Small intestine (tissue), 7 donors: ENCODE data around the gene SNX22. TPM values are rescaled to one million over a fixed set of nuclear protein-coding genes. Genes with fewer than 3 reads are reported as not detected.

Source experiments
- DNase-seq, 2 donors: peaks; one replicate each; pipeline versions ENCODE4 v3.0.0 to v3.0.0-alpha.2; 2013
- FAIRE-seq: peaks from 2 replicates; lab custom pipeline; 2012; peaks lifted over from hg19 to GRCh38; lab: Jason Lieb, UNC
- H3K27ac ChIP-seq, 3 donors: one replicate each; pipeline ENCODE4 v1.5.1; 2013; ENCODE audit warnings: low read length in 2 of 3, mild to moderate bottlenecking in 2 of 3, control low read depth in 1 of 3, inconsistent platforms in 1 of 3, low read depth in 1 of 3, moderate library complexity in 1 of 3
- H3K27me3 ChIP-seq, 3 donors: one replicate each; pipeline ENCODE4 v1.6.1; 2013; ENCODE audit warnings: low read length in 3 of 3, inconsistent platforms in 1 of 3; ENCODE audit not compliant: control insufficient read depth in 3 of 3, insufficient read depth in 3 of 3
- H3K36me3 ChIP-seq, 3 donors: one replicate each; pipeline ENCODE4 v1.6.1; 2013; ENCODE audit warnings: low read length in 3 of 3, inconsistent platforms in 1 of 3, low read depth in 1 of 3, mild to moderate bottlenecking in 1 of 3, moderate library complexity in 1 of 3; ENCODE audit not compliant: control insufficient read depth in 3 of 3, insufficient read depth in 2 of 3
- H3K4me1 ChIP-seq, 3 donors: one replicate each; pipeline ENCODE4 v1.6.1; 2013; ENCODE audit warnings: low read length in 2 of 3, inconsistent platforms in 1 of 3, low read depth in 1 of 3, mild to moderate bottlenecking in 1 of 3, moderate library complexity in 1 of 3; ENCODE audit not compliant: control insufficient read depth in 3 of 3, insufficient read depth in 2 of 3
- H3K4me3 ChIP-seq, 3 donors: one replicate each; pipeline ENCODE4 v1.5.1; 2013; ENCODE audit warnings: low read length in 3 of 3, control low read depth in 1 of 3, inconsistent platforms in 1 of 3, low read depth in 1 of 3, mild to moderate bottlenecking in 1 of 3, moderate library complexity in 1 of 3
- H3K9me3 ChIP-seq, 2 donors: one replicate each; pipeline ENCODE4 v1.6.1; 2013; ENCODE audit warnings: low read depth in 1 of 2, low read length in 1 of 2; ENCODE audit not compliant: control insufficient read depth in 2 of 2, insufficient read depth in 1 of 2
- WGBS, 3 donors: extraction: QIAGEN DNeasy Blood & Tissue Kit; methylation state at CpG; one replicate each; pipeline ENCODE4 v1.1.7; 2013; 5-methylcytosine and 5-hydroxymethylcytosine counted together
- polyA plus RNA-seq, 4 donors: library from polyadenylated mRNA; stranded (reverse) in 3 of 4; unstranded in 1 of 4; fragments of 200-250 nt in 3 of 4; fragments of 120-200 nt in 1 of 4; gene quantifications; one replicate each; pipeline versions ENCODE4 v1.2.1 to v1.2.3, GENCODE V29; 2013
- donor health status: healthy with polysubstance abuse.
- donor health status: control.
- donor health status: control.
- donor health status: Bipolar disorder and iron deficiency.
- donor health status: healthy.

The SNX22 gene
- polyA plus RNA-seq, 4 donors, result 0.54 to 1.8 (median 1.1) TPM

GRCh38 chr15:64148168-64148567 is 3.4 kb upstream of the SNX22 start:
- Histone ChIP-seq H3K27me3 (peaks cover 0 to 20% (median 4%) of the 10 kb centered on the region in 3 donors), H3K9me3 (no peaks in the 10 kb centered on the region), H3K27ac (no peak overlapping the region), H3K4me3 (no peak overlapping the region), H3K4me1 (peaks cover 0 to 20% (median 0%) of the 10 kb centered on the region in 3 donors), H3K36me3 (peaks cover 2 to 28% (median 3%) of the 10 kb centered on the region in 3 donors)
- FAIRE-seq (no peak), DNase-seq (no peak)
- WGBS, 3 donors, result 75 to 89% (median 80%) methylated on average over 7 of the region's 7 CpGs

GRCh38 chr15:64148581-64148980 is 3.0 kb upstream of the SNX22 start:
- H3K9me3 ChIP-seq, result no peaks in the 10 kb centered on the region
- H3K4me1 ChIP-seq, result peaks cover 0 to 23% (median 0%) of the 10 kb centered on the region in 3 donors
- no peak overlapping the region for H3K4me3 ChIP-seq
- DNase-seq (no peak), FAIRE-seq (no peak)
- H3K27ac ChIP-seq, result no peak overlapping the region
- WGBS, 3 donors, result 68 to 81% (median 71%) methylated on average over 3 of the region's 3 CpGs
- H3K36me3 ChIP-seq, result peaks cover 2 to 25% (median 3%) of the 10 kb centered on the region in 3 donors
- peaks cover 0 to 21% (median 4%) of the 10 kb centered on the region in 3 donors for H3K27me3 ChIP-seq

GRCh38 chr15:64149424-64149823 is 2.1 kb upstream of the SNX22 start:
- FAIRE-seq (no peak), DNase-seq (peak in 1 of 2 donors; percentile 27)
- Histone ChIP-seq H3K4me3 (no peak overlapping the region), H3K4me1 (peaks cover 0 to 23% (median 0%) of the 10 kb centered on the region in 3 donors), H3K9me3 (no peaks in the 10 kb centered on the region), H3K27me3 (peaks cover 0 to 21% (median 4%) of the 10 kb centered on the region in 3 donors), H3K27ac (no peak overlapping the region), H3K36me3 (peaks cover 0 to 30% (median 0%) of the 10 kb centered on the region in 3 donors)

- Histone ChIP-seq H3K4me3 (no peak overlapping the region), H3K9me3 (no peaks in the 10 kb centered on the region), H3K27me3 (peaks cover 0 to 21% (median 4%) of the 10 kb centered on the region in 3 donors), H3K36me3 (peaks cover 0 to 28% (median 0%) of the 10 kb centered on the region in 3 donors), H3K27ac (no peak overlapping the region), H3K4me1 (peaks cover 0 to 23% (median 0%) of the 10 kb centered on the region in 3 donors)
- 67 to 80% (median 71%) methylated on average over 8 to 9 of the region's 9 CpGs for WGBS, 3 donors
- DNase-seq, result no peak
- no peak for FAIRE-seq
These were observed 1.5 kb upstream of the SNX22 start for GRCh38 chr15:64149893-64150578.

GRCh38 chr15:64152507-64153387 is 1.2 kb downstream of the SNX22 start:
- Histone ChIP-seq H3K4me1 (peaks cover 0 to 18% (median 0%) of the 10 kb centered on the region in 3 donors), H3K9me3 (no peaks in the 10 kb centered on the region), H3K27ac (no peak overlapping the region), H3K36me3 (peaks cover 15 to 39% (median 18%) of the 10 kb centered on the region in 3 donors), H3K27me3 (peaks cover 0 to 21% (median 4%) of the 10 kb centered on the region in 3 donors), H3K4me3 (peak overlapping the region; percentile 9 to 60 (median 34))
- FAIRE-seq, result no peak
- DNase-seq, result peak in 1 of 2 donors; percentile 22
- 22% methylated on average over 27 of the region's 27 CpGs for WGBS, 3 donors

GRCh38 chr15:64153480-64154367 is 2.2 kb downstream of the SNX22 start:
- no peak overlapping the region for H3K4me3 ChIP-seq
- H3K9me3 ChIP-seq, result no peaks in the 10 kb centered on the region
- no peak overlapping the region for H3K27ac ChIP-seq
- no peak for FAIRE-seq
- peaks cover 25 to 49% (median 28%) of the 10 kb centered on the region in 3 donors for H3K36me3 ChIP-seq
- H3K4me1 ChIP-seq, result peaks cover 0 to 18% (median 0%) of the 10 kb centered on the region in 3 donors
- 18 to 25% (median 23%) methylated on average over 12 of the region's 12 CpGs for WGBS, 3 donors
- peaks cover 0 to 21% (median 4%) of the 10 kb centered on the region in 3 donors for H3K27me3 ChIP-seq
- DNase-seq, result peak; percentile 84 to 92

- H3K9me3 ChIP-seq, result no peaks in the 10 kb centered on the region
- DNase-seq (no peak), FAIRE-seq (no peak)
- peaks cover 0 to 20% (median 4%) of the 10 kb centered on the region in 3 donors for H3K27me3 ChIP-seq
- peaks cover 38 to 72% (median 39%) of the 10 kb centered on the region in 3 donors for H3K36me3 ChIP-seq
- 87 to 90% (median 89%) methylated on average over 15 of the region's 15 CpGs for WGBS, 3 donors
- no peak overlapping the region for H3K27ac ChIP-seq
- peaks cover 0 to 18% (median 0%) of the 10 kb centered on the region in 3 donors for H3K4me1 ChIP-seq
- no peak overlapping the region for H3K4me3 ChIP-seq
These were observed 4.5 kb downstream of the SNX22 start for GRCh38 chr15:64155802-64156651.
